Mesodermal cell (in vitro differentiated cells): ENCODE data around the gene LRRC4C.

ENCODE experiments used
- H3K27ac ChIP-seq: 2 replicates; pipeline ENCODE4 v1.7.0; 2013; ENCODE audit warnings: mild to moderate bottlenecking, low read depth, low read length, moderate library complexity; ENCODE audit not compliant: severe bottlenecking
- H3K36me3 ChIP-seq: 2 replicates; pipeline ENCODE4 v1.7.1; 2013; ENCODE audit warnings: mild to moderate bottlenecking, low read length, moderate library complexity; ENCODE audit not compliant: control insufficient read depth, insufficient read depth
- H3K4me1 ChIP-seq: one replicate; pipeline ENCODE4 v1.7.1; 2013; ENCODE audit warnings: mild to moderate bottlenecking, low read length; ENCODE audit not compliant: insufficient read depth, control insufficient read depth, poor library complexity, severe bottlenecking
- H3K4me3 ChIP-seq: 2 replicates; pipeline ENCODE4 v1.7.0; 2013; ENCODE audit warnings: low read length, control low read depth, mild to moderate bottlenecking; ENCODE audit not compliant: insufficient read depth, poor library complexity, severe bottlenecking; ENCODE audit errors: extremely low read depth
- H3K9me3 ChIP-seq: 2 replicates; pipeline ENCODE4 v1.7.1; 2013; ENCODE audit warnings: mild to moderate bottlenecking, low read length, moderate library complexity; ENCODE audit not compliant: control insufficient read depth
- whole genome bisulfite sequencing, 2 experiments: methylation state at CpG; one replicate each; pipeline ENCODE4 v1.1.5; 2013; ENCODE audit warnings: missing lambda C conversion rate in 2 of 2; ENCODE audit not compliant: insufficient coverage in 2 of 2; 5-methylcytosine and 5-hydroxymethylcytosine counted together

Gene LRRC4C

DNA sequence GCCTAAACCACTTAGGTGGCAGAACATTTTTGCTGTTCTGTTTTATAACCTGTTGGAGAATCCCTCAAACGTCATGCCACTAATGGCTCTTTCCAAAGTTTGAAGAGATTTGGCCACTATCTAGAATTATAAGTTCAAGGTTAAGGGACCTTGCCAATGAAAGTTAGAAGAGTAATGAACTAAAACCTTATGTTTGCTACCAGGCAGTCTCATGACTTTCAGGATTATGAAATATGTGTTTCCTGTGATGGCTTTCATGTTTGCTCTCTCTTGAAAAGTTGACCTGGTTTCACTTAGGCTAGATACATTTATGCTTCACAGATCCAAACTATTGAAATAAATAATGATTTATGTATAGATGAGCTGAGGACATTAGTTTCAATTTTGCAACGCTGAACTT is 340.0 kb downstream of the LRRC4C start:
- no peaks in the 10 kb centered on the region for H3K36me3 ChIP-seq
- H3K4me3 ChIP-seq = no peak overlapping the region
- no peaks in the 10 kb centered on the region for H3K4me1 ChIP-seq
- WGBS, 2 experiments = 83 to 88% methylated on average over 1 of the region's 2 CpGs
- H3K9me3 ChIP-seq = no peaks in the 10 kb centered on the region
- no peak overlapping the region for H3K27ac ChIP-seq

- WGBS, 2 experiments = 46 to 67% methylated on average over 1 to 2 of the region's 2 CpGs
Observed at GRCh38 chr11:41118521-41118920, 340.9 kb downstream of the LRRC4C start.

GRCh38 chr11:41116970-41117369 is 342.5 kb downstream of the LRRC4C start:
- no peak overlapping the region for H3K27ac ChIP-seq
- 60 to 100% methylated on average over 1 to 3 of the region's 3 CpGs for WGBS, 2 experiments
- no peaks in the 10 kb centered on the region for H3K36me3 ChIP-seq
- H3K4me3 ChIP-seq = no peak overlapping the region
- H3K4me1 ChIP-seq = no peaks in the 10 kb centered on the region
- H3K9me3 ChIP-seq = no peaks in the 10 kb centered on the region

More at GRCh38 chr11:41118521-41118920, 340.9 kb downstream of the LRRC4C start:
- H3K4me3 ChIP-seq = no peak overlapping the region
- H3K36me3 ChIP-seq = no peaks in the 10 kb centered on the region
- H3K27ac ChIP-seq = no peak overlapping the region
- H3K4me1 ChIP-seq = no peaks in the 10 kb centered on the region
- H3K9me3 ChIP-seq = no peaks in the 10 kb centered on the region

DNA sequence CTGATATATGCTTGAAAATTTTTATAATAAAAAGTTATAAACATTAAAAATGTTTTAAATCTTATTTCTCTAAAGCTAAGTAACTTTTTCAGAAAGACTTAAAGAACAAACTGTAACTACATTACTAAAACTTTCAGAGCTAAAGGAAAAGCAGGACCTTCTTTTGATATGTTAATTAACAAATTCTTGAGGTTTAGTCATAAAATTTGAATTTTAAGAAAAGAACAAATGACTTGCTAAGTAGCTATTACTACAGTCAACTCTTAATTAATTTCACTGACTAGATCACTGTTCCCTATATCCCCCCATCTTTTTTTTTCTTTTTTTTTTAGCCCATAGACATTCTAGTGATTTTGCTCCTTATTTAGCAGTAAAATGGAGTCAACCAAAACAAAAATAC is 344.4 kb downstream of the LRRC4C start:
- Histone ChIP-seq H3K4me3 (no peak overlapping the region), H3K9me3 (no peaks in the 10 kb centered on the region), H3K4me1 (no peaks in the 10 kb centered on the region), H3K27ac (no peak overlapping the region), H3K36me3 (no peaks in the 10 kb centered on the region)

- Histone ChIP-seq H3K9me3 (no peaks in the 10 kb centered on the region), H3K36me3 (no peaks in the 10 kb centered on the region), H3K4me3 (no peak overlapping the region), H3K27ac (no peak overlapping the region), H3K4me1 (no peaks in the 10 kb centered on the region)
- WGBS, 2 experiments = 86% methylated on average over 1 of the region's 2 CpGs; no CpG with 5 or more reads in 1 of the 2 experiments
Observed at GRCh38 chr11:41113160-41113559, 346.3 kb downstream of the LRRC4C start.

- no CpG with 5 or more reads among the region's 4 CpGs for WGBS, 2 experiments
- Histone ChIP-seq H3K9me3 (no peaks in the 10 kb centered on the region), H3K4me1 (no peaks in the 10 kb centered on the region), H3K27ac (no peak overlapping the region), H3K36me3 (no peaks in the 10 kb centered on the region), H3K4me3 (no peak overlapping the region)
Observed at GRCh38 chr11:41110527-41110926, 348.9 kb downstream of the LRRC4C start.

GRCh38 chr11:41102471-41102870 is 357.0 kb downstream of the LRRC4C start:
- Histone ChIP-seq H3K4me3 (no peak overlapping the region), H3K27ac (no peak overlapping the region), H3K9me3 (no peaks in the 10 kb centered on the region), H3K36me3 (no peaks in the 10 kb centered on the region), H3K4me1 (no peaks in the 10 kb centered on the region)
- 100% methylated on average over 2 of the region's 4 CpGs; no CpG with 5 or more reads in 1 of the 2 experiments for WGBS, 2 experiments

GRCh38 chr11:41099654-41100053 is 359.8 kb downstream of the LRRC4C start:
- no CpG with 5 or more reads among the region's 1 CpG for WGBS, 2 experiments
- no peak overlapping the region for H3K27ac ChIP-seq
- no peaks in the 10 kb centered on the region for H3K4me1 ChIP-seq
- no peak overlapping the region for H3K4me3 ChIP-seq
- H3K36me3 ChIP-seq = no peaks in the 10 kb centered on the region
- no peaks in the 10 kb centered on the region for H3K9me3 ChIP-seq

- Histone ChIP-seq H3K9me3 (no peaks in the 10 kb centered on the region), H3K4me1 (no peaks in the 10 kb centered on the region), H3K36me3 (no peaks in the 10 kb centered on the region), H3K27ac (no peak overlapping the region), H3K4me3 (no peak overlapping the region)
- WGBS, 2 experiments = no CpG with 5 or more reads among the region's 1 CpG
Observed at GRCh38 chr11:41085123-41085522, 374.3 kb downstream of the LRRC4C start.

DNA sequence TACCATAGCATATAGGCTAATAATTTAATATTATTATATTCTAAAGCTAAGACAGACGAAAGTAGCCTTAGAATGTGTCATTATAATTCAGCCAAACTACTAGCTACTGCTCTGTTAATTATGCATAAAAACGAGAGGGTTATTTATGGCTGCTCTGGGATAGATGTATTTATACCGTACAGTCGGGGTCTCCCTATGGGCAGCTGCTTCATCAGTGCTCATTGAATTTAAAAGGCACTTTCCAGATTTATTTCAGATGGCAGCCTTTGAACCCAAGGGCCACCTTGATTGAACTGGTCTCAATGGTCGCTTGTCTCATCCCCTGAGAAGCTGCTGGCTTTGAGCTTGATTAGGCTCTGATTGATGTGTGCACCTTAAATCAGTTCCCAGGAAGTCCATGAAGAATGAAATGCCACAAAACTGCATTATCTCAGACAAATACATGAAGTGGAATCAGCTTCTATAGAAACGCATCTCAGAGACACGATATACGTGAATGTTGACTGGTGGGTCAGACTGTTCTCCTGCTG is 377.6 kb downstream of the LRRC4C start:
- Histone ChIP-seq H3K4me3 (no peak overlapping the region), H3K36me3 (no peaks in the 10 kb centered on the region), H3K4me1 (no peaks in the 10 kb centered on the region), H3K9me3 (no peaks in the 10 kb centered on the region), H3K27ac (no peak overlapping the region)
- WGBS, 2 experiments = 87 to 91% methylated on average over 5 to 6 of the region's 8 CpGs

DNA sequence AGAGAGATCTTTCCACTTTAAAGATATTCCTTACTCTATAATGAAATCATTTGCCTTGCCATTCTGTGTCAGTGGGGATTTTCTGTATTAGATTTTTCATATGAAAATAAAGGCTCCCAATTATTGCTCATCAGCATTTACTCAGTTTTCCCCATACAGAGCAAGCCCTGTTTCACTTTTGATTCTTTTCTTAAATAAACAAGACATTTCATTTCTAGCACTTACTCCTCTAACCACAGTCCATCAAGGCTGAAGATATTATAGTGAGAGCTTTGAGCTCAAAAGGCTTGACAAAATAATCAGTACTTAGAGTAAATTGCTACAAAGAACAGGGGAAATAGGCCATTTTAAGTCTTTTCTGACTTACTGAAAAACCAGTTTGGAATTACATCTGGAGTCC is 385.1 kb downstream of the LRRC4C start:
- Histone ChIP-seq H3K27ac (no peak overlapping the region), H3K4me3 (no peak overlapping the region), H3K4me1 (no peaks in the 10 kb centered on the region), H3K9me3 (no peaks in the 10 kb centered on the region), H3K36me3 (no peaks in the 10 kb centered on the region)
